Head of caudate nucleus (tissue), 42 donors: Measurements from ENCODE around the gene ADRB2.
"Not testable (repeated sequence)": the region's sequence is repeated elsewhere in the genome, so short reads cannot be mapped to it uniquely, and the experiment has no call there.

Experiments
- DNase-seq, 42 donors: peaks; one replicate each; pipeline versions ENCODE4 v3.0.0 to v3.0.0-alpha.2; 2020 to 2021; ENCODE audit warnings: mixed read lengths in 7 of 42
- intact Hi-C: fragments of 100-400 bp; cut with DNase I; formaldehyde crosslinking; loops from one replicate; pipeline ENCODE4 v1.15.0; 2022

ADRB2 gene

DNA sequence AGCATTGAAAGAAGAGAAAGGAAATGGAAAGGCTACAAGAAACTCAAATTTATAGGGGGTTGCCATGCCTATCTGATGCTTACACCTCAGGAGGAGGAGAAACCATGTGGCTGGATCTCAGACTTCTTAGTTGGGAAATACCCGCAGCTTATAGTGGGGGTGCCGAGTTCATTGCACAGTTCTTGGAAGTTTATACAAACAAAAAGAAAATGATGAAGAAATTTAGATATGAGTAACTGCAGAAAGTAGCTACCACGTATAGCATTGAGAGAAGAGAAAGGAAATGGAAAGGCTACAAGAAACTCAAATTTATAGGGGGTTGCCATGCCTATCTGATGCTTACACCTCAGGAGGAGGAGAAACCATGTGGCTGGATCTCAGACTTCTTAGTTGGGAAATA lies 23.0 kb upstream of the ADRB2 start:
- DNase-seq, intact Hi-C loops: not testable (repeated sequence)

DNA sequence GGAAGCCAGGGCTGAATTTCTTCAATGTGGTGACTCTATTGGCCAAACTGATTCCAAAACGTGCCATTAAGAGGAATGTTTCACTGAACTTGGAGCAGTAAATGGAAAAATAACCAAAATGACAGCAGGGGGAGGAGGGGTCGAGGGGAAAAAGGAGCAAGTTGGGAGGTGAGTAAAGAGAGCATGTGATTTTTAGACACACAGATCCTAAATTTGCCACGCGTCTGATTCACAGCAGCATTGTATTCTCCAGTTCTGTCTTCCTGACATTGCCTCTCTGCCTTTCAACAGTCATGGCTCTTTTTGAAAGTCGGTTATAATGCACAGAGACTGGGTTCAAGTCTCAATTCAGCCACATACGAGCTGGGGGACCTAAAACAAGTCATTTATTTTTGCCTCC lies 22.0 kb upstream of the ADRB2 start:
- DNase-seq = no peak
- intact Hi-C loops = no loop called here

DNA sequence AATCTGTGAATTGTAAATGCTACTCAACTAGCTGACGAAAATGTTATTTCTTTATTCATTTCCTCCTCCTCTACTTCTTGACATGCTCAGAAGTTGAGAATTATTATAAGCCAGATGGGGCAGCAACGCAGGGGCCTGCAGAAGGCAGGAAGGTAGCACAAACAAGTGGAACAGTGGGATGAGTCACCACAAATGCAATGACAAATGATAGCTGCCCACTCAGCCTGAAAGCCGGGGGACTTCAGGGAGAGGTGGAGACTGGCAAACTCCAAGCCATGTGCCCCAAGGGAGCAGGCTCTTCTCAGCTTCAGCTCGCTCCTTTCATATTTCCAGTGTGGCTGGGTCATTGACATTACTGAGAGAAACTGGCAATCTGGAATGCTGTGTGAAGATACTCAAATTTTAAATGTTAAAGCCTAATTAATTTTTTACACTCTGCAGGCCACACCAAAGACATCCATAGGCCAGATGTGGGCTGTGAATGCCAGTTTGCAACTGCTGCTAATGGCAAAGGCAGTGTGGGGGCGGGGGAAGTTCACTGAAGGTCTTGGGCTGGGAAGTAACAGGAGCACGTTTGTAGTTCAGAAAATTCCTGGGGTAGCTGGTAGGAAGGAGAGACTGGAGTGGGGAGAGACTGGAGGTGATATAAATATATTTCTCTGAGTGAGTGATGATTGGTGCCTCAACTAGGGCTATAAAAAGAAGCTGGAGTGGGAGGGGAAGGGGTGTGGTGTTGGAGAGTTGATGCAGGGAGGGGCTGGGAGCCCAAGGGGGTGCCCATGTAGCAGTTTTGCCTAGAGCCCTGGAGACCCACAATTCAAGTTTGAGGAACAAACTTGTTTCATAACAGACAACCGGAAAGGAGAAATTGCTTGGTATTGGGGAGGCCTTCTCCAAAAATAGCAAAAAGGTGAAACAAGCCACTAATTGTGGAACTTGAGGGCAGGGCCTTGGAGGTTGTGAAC lies 20.8 kb upstream of the ADRB2 start:
- intact Hi-C loops = loop anchor here (5.0 kb wide), 1 partner anchor 58 kb away; no protein-coding TSS in a partner anchor
- DNase-seq = peak in 27 of 42 donors; percentile 15 to 72 (median 34)

DNA sequence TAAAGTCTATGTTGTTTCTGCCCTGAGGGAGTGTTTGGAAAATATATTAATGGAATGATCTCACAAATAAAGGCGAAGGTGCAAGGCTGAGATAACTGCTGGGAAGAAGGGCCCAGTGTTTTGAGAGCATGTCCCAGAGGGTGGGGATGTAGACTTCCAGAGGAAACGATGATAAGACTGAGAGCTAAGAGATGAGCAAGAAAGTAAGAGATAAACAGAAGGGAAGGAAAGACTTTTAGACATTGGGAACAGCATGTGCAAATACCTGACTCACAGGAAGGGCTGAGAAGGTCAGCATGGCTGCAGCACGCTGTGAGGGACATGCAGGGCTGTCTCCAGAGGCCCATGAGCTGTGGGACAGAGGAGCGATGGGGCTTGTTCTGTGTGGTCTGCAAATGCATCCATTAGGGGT lies 19.9 kb upstream of the ADRB2 start:
- DNase-seq = no peak
- intact Hi-C loops = loop anchor here (5.0 kb wide), 1 partner anchor 59 kb away; no protein-coding TSS in a partner anchor

DNA sequence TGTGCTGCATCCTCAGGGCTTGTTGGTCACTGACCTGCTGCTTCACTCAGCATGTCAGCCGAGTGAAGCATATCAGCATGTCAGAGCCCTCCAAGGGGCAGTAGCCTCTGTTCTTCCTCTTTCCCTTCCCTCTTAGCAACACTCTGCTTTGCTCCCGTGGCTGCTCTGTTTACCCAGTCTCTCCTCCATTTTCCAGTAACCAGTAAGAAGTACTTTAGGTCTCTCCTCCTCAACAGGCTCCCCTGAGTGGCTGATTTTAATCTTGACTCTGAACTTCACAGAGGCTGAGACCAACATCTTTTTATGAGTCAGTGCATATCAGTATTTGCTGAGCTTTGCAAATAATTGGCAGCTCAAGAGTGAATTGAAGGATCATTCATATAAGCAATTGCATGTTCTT lies 18.6 kb upstream of the ADRB2 start:
- intact Hi-C loops = loop anchor here (5.0 kb wide), 1 partner anchor 61 kb away; no protein-coding TSS in a partner anchor
- peak in 1 of 42 donors; percentile 28 for DNase-seq

DNA sequence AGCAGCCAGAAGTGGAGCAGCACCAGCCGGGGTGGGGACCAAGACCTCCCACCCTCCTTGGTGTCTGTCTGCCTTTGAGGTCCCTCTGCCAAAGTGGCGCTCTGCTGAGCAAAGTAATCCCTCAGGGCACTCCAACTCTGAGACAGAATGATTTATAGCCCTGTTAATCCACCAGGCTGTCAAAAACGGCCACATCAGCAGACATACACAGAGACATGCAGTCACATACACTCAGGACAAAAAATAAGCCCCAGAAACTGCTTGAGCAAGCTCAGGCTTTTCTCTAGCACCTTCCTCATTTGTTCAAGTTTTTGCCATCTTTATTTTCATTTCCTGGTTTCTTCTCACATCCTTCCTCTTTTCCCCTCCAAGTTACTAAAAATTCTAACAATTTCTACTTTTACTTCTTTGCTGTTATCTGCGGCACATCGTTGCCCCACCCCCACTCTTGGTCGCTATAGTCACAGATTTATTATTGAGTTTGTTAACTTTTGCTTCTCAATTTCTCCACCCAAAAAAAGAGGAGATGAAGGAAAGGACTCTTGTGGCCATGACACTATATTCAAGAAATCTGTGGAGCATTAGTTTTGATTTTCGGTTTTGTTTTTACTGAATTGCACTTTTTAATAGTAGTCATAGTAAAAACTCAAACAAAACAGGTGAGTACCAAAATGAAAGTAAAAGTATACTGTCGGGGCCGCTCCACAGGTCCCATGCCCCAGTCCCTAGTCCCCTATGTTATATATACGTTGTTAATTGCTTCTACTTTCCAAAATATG lies 17.4 kb upstream of the ADRB2 start:
- DNase-seq = peak in 1 of 42 donors; percentile 39
- intact Hi-C loops = loop anchor here (5.0 kb wide), 1 partner anchor 62 kb away; no protein-coding TSS in a partner anchor

DNA sequence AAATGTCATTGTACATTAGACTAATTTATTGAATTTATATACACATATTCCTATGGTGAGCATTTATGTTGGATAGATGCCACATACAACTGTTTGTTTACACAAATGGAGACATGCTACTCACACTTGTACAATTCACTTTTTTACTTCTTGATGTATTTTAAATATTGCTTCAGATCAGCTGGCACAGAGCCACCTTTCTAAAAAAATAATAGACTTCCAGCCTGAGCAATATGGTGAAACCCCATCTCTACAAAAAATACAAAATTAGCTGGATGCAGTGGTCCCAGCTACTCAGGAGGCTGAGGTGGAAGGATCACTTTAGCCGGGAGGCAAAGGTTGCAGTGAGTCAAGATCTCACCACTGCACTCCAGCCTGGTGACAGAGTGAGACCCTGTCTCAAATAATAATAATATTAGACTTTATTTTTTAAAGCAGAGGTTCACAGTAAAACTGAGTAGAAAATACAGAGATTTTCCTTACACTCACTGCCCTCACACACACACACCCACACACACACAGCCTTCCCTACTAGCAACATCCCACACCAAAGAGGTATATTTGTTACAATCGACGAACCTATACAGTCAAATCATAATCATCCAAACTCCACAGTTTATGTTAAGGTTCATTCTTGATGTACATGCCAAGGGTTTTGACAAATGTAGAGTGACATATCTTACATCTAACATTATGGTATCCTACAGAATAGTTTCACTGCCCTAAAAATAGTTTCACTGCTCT lies 16.5 kb upstream of the ADRB2 start:
- DNase-seq = no peak
- intact Hi-C loops = loop anchor here (5.0 kb wide), 1 partner anchor 63 kb away; no protein-coding TSS in a partner anchor

DNA sequence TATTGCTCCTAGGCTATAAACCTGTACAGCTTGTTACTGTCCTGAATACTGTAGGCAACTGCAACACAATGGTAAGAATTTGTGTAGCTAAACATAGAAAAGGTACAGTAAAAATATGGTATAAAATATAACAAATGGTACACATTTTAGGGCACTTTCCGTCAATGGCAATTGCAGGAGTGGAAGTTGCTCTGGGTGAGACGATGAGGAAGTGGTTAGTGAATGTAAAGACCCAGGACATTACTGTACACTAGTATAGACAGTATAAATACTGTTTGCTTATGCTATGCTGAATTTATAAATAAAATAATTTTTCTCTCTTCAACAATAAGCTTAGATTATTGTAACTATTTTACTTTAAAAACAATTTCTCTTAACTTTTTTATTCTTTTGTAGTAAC lies 15.6 kb upstream of the ADRB2 start:
- no peak for DNase-seq
- intact Hi-C loops = no loop called here

DNA sequence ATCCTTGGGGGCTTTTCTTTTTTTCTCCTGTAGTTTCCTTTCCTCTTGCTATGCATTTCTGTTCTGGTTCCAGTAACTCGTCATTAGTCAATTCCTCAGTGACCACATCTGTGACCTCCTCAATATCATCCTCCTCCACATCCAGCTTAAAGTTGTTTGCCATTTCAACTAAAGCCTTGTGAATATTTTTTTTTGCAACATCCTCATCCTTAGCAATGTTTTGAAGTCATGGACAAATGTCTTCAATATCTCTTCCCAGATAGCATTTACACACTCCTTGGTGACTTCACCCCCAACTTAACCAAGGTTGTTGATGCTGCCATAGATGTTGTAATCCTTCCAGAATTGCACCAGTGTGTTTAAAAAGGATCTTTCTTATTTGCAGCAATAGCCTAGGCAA lies 14.7 kb upstream of the ADRB2 start:
- intact Hi-C loops = no loop called here
- no peak for DNase-seq

DNA sequence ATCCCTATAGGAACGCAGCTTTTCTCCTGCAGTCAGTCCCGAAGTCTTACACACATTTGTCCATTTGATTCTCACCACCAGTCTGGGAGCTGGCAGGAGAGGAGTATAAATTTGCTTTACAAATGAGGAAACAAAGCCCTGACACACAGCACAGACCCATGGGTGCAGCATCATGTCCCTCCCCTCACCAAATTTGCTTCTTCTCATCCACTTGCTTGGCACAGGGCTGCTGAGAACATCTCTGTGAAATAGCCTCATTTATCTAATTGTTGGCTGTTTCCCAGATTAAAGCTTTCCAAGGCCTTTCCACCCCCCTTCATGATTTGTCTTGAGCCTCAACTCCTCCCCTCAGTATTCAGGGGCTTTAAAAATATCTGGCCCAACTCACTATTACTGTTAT lies 11.3 kb upstream of the ADRB2 start:
- intact Hi-C loops = no loop called here
- no peak for DNase-seq

DNA sequence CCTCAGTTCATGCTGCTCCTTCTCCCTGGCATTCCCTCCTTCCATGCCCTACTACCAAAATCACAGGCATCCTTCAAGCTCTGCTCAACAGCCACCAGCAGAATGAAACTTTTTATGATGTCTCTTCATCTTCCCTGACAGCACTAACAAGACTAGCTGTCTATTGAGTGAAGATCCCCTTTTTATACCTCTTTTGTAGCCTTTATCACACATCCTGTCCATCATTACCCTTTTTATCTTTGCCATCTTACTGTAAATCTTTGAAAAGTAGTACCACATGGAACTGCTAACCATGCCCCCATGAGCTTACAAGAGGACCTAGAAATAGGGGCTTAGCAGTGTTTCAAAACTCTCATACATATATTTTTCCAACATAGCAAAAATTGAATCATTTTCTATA lies 10.8 kb upstream of the ADRB2 start:
- intact Hi-C loops = no loop called here

DNA sequence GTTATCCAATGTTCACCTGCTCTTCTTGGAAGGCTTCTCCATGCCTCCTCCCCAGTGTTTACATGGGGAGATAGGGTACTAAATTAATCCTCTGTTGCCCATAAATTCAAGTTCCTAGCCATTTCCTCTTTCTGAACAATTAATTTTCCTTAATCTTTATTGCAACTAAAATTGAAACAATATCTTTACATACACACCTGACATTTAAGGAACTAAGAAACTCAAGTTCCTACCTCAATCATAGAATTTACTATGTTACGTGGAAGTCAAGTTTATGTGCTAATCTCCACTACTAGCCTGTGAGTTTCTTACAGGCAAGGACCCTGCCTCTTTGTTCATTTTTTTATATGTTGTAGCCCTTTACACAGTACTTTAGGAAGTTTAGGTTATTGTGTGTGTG lies 10.1 kb upstream of the ADRB2 start:
- no peak for DNase-seq
- intact Hi-C loops = no loop called here

More for the DNA sequence above, 10.8 kb upstream of the ADRB2 start:
- no peak for DNase-seq

DNA sequence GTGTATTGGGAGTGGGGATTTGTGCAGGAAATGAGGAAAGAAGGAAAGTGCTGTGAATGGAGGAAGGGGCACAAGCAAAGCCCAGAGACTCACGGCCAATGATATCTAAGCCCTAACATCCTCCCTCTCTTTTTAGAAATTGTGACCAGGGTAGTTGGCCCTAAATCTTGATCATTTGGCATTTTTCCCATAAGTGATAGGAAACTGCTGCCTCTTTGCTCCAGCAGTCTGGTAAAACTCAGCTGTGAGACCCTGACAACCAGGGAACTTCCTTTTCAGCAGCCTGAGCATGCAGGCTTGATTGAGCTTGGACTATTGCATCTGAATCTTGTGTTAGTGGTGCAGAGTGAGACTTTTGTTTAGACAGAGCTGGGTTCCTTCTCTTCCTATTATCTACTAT lies 9.6 kb upstream of the ADRB2 start:
- intact Hi-C loops = no loop called here
- no peak for DNase-seq

DNA sequence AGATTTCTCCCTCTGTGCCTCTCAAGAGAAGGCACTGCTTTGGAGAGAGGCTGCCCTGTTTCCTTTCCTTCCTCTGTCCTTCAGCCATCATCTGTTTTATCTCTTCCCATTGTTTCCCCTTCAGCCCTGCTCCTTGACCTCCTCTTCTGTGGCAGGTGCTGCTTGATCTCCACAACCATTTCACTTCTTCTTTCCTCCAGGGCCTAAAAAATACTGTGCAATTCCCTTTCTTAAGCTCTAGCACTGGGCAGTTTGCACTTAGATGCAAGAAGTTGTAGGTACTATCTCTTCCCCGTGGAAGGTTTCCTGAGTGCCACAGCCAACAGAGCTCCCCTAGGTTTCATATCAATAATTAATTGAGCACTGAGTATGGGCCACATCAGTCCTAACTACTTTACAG lies 8.8 kb upstream of the ADRB2 start:
- intact Hi-C loops = no loop called here
- DNase-seq = no peak

DNA sequence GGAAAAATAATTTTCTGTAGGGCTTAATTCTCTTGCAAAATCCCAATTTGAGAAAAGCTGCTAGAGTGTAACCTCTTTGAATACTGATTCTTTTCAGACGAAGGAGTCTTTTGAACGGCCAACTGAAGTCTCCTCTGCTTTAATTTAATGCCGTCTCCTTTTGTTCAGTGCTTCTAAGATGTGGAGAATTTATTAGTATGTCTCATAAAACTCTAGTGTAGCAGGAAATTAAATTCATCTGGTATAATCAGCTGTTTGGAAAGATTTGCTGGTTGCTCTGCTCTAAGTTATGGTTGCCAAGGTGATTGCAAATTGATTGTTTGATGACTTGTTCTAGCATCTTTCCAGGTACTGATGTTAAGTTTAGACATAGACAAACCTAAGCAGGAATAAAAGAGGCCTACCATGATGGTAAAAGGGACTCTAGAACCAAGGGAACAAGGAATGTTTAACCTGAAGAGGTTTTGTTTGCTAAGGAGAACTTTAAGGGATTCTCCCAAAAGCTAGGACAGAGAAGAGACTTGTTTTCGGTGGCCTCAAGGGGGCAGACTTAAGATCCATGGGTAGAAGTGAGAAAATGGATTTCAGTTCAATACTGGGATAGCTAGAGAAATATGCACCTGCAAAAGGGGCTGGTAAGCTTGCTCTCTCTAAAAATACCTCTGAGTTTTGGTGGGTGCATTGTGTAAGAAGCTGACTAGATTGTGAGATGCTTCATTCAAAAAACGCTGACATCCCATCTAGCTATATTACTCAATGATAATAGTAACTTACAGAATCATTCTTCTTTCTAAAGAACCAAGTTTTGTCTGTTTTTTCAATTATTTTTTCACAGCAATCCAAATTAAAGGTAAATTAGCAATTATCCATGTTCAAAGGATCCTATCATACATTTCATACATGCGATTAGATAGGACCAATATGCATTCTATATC lies 5.7 kb upstream of the ADRB2 start:
- peak in 9 of 42 donors; percentile 17 to 72 (median 24) for DNase-seq
- intact Hi-C loops = loop anchor here (5.0 kb wide), 1 partner anchor 292 kb away; no protein-coding TSS in a partner anchor

DNA sequence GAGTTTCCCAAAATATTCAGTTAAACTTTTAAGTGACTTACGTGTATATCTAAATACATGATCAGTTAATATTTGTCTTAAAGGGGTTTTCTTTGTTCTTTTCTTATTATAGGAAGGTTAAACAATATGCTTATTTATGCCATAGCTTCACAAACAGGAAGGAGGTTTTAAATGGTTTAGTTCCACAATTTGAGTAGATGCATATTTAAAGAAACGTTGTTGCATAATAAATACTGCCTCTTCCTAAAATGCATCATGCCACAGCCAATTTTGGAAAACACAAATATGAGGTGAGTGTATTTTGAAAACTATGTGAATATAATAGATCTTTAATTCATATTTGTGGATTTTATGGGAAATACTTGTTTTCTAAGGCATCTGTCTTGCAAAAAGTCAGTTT lies 2.5 kb upstream of the ADRB2 start:
- intact Hi-C loops = loop anchor here (5.0 kb wide), 1 partner anchor 288 kb away; no protein-coding TSS in a partner anchor
- DNase-seq = no peak

DNA sequence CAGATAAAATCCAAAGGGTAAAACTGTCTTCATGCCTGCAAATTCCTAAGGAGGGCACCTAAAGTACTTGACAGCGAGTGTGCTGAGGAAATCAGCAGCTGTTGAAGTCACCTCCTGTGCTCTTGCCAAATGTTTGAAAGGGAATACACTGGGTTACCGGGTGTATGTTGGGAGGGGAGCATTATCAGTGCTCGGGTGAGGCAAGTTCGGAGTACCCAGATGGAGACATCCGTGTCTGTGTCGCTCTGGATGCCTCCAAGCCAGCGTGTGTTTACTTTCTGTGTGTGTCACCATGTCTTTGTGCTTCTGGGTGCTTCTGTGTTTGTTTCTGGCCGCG lies 727 bp upstream of the ADRB2 start:
- DNase-seq = peak in 1 of 42 donors; percentile 5
- intact Hi-C loops = no loop called here

DNA sequence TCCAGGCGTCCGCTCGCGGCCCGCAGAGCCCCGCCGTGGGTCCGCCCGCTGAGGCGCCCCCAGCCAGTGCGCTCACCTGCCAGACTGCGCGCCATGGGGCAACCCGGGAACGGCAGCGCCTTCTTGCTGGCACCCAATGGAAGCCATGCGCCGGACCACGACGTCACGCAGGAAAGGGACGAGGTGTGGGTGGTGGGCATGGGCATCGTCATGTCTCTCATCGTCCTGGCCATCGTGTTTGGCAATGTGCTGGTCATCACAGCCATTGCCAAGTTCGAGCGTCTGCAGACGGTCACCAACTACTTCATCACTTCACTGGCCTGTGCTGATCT lies 294 bp downstream of the ADRB2 start:
- DNase-seq = no peak
- intact Hi-C loops = no loop called here
